HG03439 (cell line): ENCODE data around the gene SVOP.
"Not testable (repeated sequence)": the region's sequence is repeated elsewhere in the genome, so short reads cannot be mapped to it uniquely, and the experiment has no call there.

ENCODE experiments used
- ATAC-seq: cut with Tn5 transposase; IDR thresholded peaks from one replicate; pipeline ENCODE4 v1.9.1; 2021; ENCODE audit warnings: mild to moderate bottlenecking, moderate library complexity; ENCODE audit not compliant: unreplicated experiment

SVOP gene

GRCh38 chr12:109020796-109021380, at the start of gene SVOP:
TSS of gene SVOP (minus strand) at chr12:109021068. CDS start at chr12:109020868, 200 bp downstream.
- ATAC-seq: no peak

- ATAC-seq: no peak
Observed at GRCh38 chr12:109069307-109070271, 48.7 kb upstream of the SVOP start.

GRCh38 chr12:109065853-109066193, 45.0 kb upstream of the SVOP start:
- ATAC-seq: no peak

- ATAC-seq: no peak
Observed at GRCh38 chr12:109065154-109065852, 44.4 kb upstream of the SVOP start.

GRCh38 chr12:109064143-109064542, 43.3 kb upstream of the SVOP start:
- ATAC-seq: no peak

GRCh38 chr12:109058773-109059172, 37.9 kb upstream of the SVOP start:
- ATAC-seq: no peak

GRCh38 chr12:109057376-109057775, 36.5 kb upstream of the SVOP start:
- no peak for ATAC-seq

- no peak for ATAC-seq
Observed at GRCh38 chr12:109056891-109057290, 36.0 kb upstream of the SVOP start.

GRCh38 chr12:109054520-109054919, 33.7 kb upstream of the SVOP start:
- no peak for ATAC-seq

- not testable (repeated sequence) for ATAC-seq
Observed at GRCh38 chr12:109054124-109054513, 33.3 kb upstream of the SVOP start.

- peak; percentile 42 for ATAC-seq
Observed at GRCh38 chr12:109053382-109054123, 32.7 kb upstream of the SVOP start.

- ATAC-seq: peak; percentile 86
Observed at GRCh38 chr12:109052414-109053323, 31.8 kb upstream of the SVOP start, which contains the start of gene USP30. TSS of gene USP30 (plus strand) at chr12:109052576. CDS start at chr12:109052679, 103 bp downstream.

- ATAC-seq: no peak
Observed at GRCh38 chr12:109052097-109052413, 31.2 kb upstream of the SVOP start.

GRCh38 chr12:109049794-109050193, 28.9 kb upstream of the SVOP start:
- not testable (repeated sequence) for ATAC-seq

GRCh38 chr12:109048706-109049105, 27.8 kb upstream of the SVOP start:
- ATAC-seq: not testable (repeated sequence)

GRCh38 chr12:109047081-109047805, 26.4 kb upstream of the SVOP start:
- no peak for ATAC-seq

GRCh38 chr12:109044241-109044640, 23.4 kb upstream of the SVOP start:
- no peak for ATAC-seq

- ATAC-seq: no peak
Observed at GRCh38 chr12:109036975-109037374, 16.1 kb upstream of the SVOP start.
